Testis (tissue), 2 donors: ENCODE results near the gene PDHA1.

ENCODE experiments used
- POLR2A ChIP-seq: fragments of 450-650 bp; IDR thresholded peaks from one replicate; pipeline ENCODE4 v1.6.1; 2017; ENCODE audit warnings: antibody characterized with exemption, mild to moderate bottlenecking, moderate library complexity
- TF ChIP-seq, protein P1 (sequence below), 3 experiments: fragments of 450-650 bp in 2 of 3; fragments of 200-600 bp in 1 of 3; sonication (generic) in 1 of 3; IDR thresholded peaks; one replicate each; pipeline ENCODE4 v1.5.1; 2016 to 2019; ENCODE audit warnings: antibody characterized with exemption in 3 of 3, mild to moderate bottlenecking in 2 of 3, moderate library complexity in 1 of 3

DNA sequence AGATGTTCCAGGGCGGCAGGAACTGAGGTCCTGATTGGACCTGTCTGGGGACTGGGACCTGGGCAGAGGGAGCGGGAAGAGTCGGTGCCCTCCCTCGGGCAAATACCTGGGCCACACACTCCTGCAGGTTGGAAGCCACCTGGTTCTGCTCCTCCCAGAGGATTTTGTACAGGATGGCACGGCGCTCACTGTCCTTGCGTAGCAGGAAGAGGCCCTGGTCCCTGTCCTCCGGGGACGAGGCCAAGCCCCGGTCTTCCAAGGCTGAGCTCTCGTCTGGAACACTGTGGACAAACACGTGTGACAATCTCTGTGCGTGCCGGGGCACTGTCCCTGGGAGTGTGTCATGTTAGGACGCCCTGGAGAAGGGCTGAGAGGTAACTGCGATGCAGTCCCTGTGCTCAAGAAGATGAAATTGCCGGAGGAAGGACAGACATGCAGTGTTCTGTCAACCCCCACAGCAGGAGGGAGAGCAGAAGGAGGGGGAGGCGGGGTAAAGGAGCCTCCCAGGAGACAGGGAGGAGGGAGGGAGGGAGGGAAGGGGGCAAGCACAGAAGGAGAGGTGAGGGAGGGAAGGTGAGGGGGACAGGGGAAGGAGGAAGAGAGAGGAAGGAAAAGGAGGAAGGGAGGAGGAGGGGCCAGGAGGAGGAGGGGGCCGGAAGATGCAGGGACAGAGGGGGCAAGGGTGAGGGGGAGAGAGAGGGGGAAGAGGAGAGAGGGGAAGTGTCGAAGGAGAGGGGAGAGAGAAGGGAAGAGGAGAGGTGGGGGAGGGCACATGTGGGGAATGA is 29.0 kb downstream of the PDHA1 start:
- TF ChIP-seq POLR2A: no peak
- TF ChIP-seq, protein P1, sequence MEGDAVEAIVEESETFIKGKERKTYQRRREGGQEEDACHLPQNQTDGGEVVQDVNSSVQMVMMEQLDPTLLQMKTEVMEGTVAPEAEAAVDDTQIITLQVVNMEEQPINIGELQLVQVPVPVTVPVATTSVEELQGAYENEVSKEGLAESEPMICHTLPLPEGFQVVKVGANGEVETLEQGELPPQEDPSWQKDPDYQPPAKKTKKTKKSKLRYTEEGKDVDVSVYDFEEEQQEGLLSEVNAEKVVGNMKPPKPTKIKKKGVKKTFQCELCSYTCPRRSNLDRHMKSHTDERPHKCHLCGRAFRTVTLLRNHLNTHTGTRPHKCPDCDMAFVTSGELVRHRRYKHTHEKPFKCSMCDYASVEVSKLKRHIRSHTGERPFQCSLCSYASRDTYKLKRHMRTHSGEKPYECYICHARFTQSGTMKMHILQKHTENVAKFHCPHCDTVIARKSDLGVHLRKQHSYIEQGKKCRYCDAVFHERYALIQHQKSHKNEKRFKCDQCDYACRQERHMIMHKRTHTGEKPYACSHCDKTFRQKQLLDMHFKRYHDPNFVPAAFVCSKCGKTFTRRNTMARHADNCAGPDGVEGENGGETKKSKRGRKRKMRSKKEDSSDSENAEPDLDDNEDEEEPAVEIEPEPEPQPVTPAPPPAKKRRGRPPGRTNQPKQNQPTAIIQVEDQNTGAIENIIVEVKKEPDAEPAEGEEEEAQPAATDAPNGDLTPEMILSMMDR (IDR thresholded peaks at IDR 0.05): no peak
